Measurements from ENCODE around the gene SLC36A1.

- TF ChIP-seq CTCF (IDR thresholded peaks at IDR 0.05; ENCODE audit: low read depth, low read length) (no peak), POLR2A (IDR thresholded peaks at IDR 0.05; ENCODE audit: extremely low read depth, insufficient read length) (no peak), MYC (IDR thresholded peaks at IDR 0.05; ENCODE audit: low read depth, low read length) (no peak)
Measured at GRCh38 chr5:151487544-151487943, 40.1 kb downstream of the SLC36A1 start.

Data from NB4 (cell line).